Stromal cell of bone marrow (primary cell): ENCODE results near the gene FSD1L.

ENCODE experiments used
- DNase-seq: peaks from one replicate; pipeline ENCODE4 v3.0.0-alpha.2; 2012; ENCODE audit warnings: low read depth

Gene FSD1L

GRCh38 chr9:105436783-105437182, 11.1 kb upstream of the FSD1L start:
- no peak for DNase-seq

GRCh38 chr9:105437704-105438103, 10.1 kb upstream of the FSD1L start:
- no peak for DNase-seq

GRCh38 chr9:105438141-105438806, 9.6 kb upstream of the FSD1L start:
- no peak for DNase-seq

GRCh38 chr9:105439428-105439827, 8.4 kb upstream of the FSD1L start:
- DNase-seq: no peak

GRCh38 chr9:105441616-105442160, 6.1 kb upstream of the FSD1L start:
- DNase-seq: no peak

- no peak for DNase-seq
Observed at GRCh38 chr9:105443121-105443520, 4.7 kb upstream of the FSD1L start.

- DNase-seq: no peak
Observed at GRCh38 chr9:105444130-105444529, 3.7 kb upstream of the FSD1L start.

- peak; percentile 33 for DNase-seq
Observed at GRCh38 chr9:105445203-105445881, 2.5 kb upstream of the FSD1L start.

GRCh38 chr9:105447386-105447813, 434 bp upstream of the FSD1L start:
- DNase-seq: no peak

GRCh38 chr9:105449081-105449480, 1.2 kb downstream of the FSD1L start:
- no peak for DNase-seq

- DNase-seq: no peak
Observed at GRCh38 chr9:105452185-105452584, 4.4 kb downstream of the FSD1L start.

- DNase-seq: no peak
Observed at GRCh38 chr9:105455836-105456475, 8.1 kb downstream of the FSD1L start.

- no peak for DNase-seq
Observed at GRCh38 chr9:105457560-105458294, 9.9 kb downstream of the FSD1L start.

- no peak for DNase-seq
Observed at GRCh38 chr9:105458404-105458803, 10.6 kb downstream of the FSD1L start.

- DNase-seq: no peak
Observed at GRCh38 chr9:105459336-105459735, 11.5 kb downstream of the FSD1L start.

- no peak for DNase-seq
Observed at GRCh38 chr9:105466898-105467455, 19.1 kb downstream of the FSD1L start.

GRCh38 chr9:105468875-105469274, 21.0 kb downstream of the FSD1L start:
- no peak for DNase-seq

GRCh38 chr9:105473221-105473620, 25.4 kb downstream of the FSD1L start:
- DNase-seq: no peak

- DNase-seq: peak; percentile 45
Observed at GRCh38 chr9:105475302-105475701, 27.5 kb downstream of the FSD1L start.

GRCh38 chr9:105479846-105480245, 32.0 kb downstream of the FSD1L start:
- no peak for DNase-seq

- no peak for DNase-seq
Observed at GRCh38 chr9:105483618-105484017, 35.8 kb downstream of the FSD1L start.

- DNase-seq: no peak
Observed at GRCh38 chr9:105484226-105484625, 36.4 kb downstream of the FSD1L start.
